Neural cell (in vitro differentiated cells): ENCODE data around the gene CC2D2B.

Experiments
- EP300 ChIP-seq: fragments of 450-650 bp; conservative IDR thresholded peaks from 2 replicates; pipeline ENCODE4 v1.6.1; 2014; ENCODE audit warnings: antibody characterized with exemption, mild to moderate bottlenecking, moderate library complexity; ENCODE audit not compliant: poor library complexity, severe bottlenecking
- EZH2 ChIP-seq: fragments of 200-600, 300-800 bp; shearing (Covaris generic), sonication (generic); IDR thresholded peaks from 2 replicates; pipeline ENCODE4 v1.6.1; 2014; ENCODE audit warnings: antibody characterized with exemption, low read length, borderline replicate concordance, mild to moderate bottlenecking; ENCODE audit not compliant: insufficient read depth, poor library complexity, severe bottlenecking
- POLR2AphosphoS5 ChIP-seq: IDR thresholded peaks from 2 replicates; pipeline ENCODE4 v1.6.1; 2012
- RAD21 ChIP-seq: fragments of 450-650 bp; conservative IDR thresholded peaks from 2 replicates; pipeline ENCODE4 v1.6.1; 2014; ENCODE audit warnings: antibody characterized with exemption, mild to moderate bottlenecking, moderate library complexity
- SMC3 ChIP-seq: fragments of 450-650 bp; conservative IDR thresholded peaks from 2 replicates; pipeline ENCODE4 v1.6.1; 2014; ENCODE audit warnings: antibody characterized with exemption, mild to moderate bottlenecking, moderate library complexity; ENCODE audit not compliant: poor library complexity
- TAF1 ChIP-seq: IDR thresholded peaks from 2 replicates; pipeline ENCODE4 v1.6.1; 2012; ENCODE audit warnings: low read depth
- TF ChIP-seq, protein P1 (sequence below): fragments of 450-650 bp; IDR thresholded peaks from 2 replicates; pipeline ENCODE4 v1.5.1; 2014; ENCODE audit warnings: antibody characterized with exemption, mild to moderate bottlenecking, moderate library complexity; ENCODE audit not compliant: poor library complexity, severe bottlenecking

- TF ChIP-seq, protein P1, sequence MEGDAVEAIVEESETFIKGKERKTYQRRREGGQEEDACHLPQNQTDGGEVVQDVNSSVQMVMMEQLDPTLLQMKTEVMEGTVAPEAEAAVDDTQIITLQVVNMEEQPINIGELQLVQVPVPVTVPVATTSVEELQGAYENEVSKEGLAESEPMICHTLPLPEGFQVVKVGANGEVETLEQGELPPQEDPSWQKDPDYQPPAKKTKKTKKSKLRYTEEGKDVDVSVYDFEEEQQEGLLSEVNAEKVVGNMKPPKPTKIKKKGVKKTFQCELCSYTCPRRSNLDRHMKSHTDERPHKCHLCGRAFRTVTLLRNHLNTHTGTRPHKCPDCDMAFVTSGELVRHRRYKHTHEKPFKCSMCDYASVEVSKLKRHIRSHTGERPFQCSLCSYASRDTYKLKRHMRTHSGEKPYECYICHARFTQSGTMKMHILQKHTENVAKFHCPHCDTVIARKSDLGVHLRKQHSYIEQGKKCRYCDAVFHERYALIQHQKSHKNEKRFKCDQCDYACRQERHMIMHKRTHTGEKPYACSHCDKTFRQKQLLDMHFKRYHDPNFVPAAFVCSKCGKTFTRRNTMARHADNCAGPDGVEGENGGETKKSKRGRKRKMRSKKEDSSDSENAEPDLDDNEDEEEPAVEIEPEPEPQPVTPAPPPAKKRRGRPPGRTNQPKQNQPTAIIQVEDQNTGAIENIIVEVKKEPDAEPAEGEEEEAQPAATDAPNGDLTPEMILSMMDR: no peak
- TF ChIP-seq SMC3: no peak
- no peak for TF ChIP-seq RAD21
- TF ChIP-seq POLR2AphosphoS5: no peak
- no peak for TF ChIP-seq TAF1
- TF ChIP-seq EZH2: no peak
- no peak for TF ChIP-seq EP300
Observed at GRCh38 chr10:95872158-95872711, 35.5 kb upstream of the CC2D2B start.
